Measurements from ENCODE around the gene RAD51B.

The RAD51B gene

DNA sequence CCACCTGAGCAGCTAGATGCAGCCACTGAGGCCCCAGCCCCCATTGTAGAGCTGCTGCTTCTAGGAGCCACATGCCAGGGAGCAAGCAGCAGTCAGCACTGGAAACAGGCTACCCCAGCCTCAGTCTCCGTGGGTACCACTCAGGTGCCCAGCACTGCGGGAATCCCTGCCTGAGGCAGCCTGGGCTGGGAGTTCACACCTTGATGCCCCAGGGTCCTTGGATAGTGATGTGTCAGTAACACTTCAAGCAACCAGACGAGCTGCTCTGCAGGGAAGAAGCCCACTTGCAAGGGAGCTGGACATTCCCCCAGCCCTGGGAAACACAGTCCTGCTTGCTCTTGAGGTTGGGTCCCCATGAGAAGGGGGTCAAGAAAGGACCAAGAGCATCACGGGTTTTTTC, 882.6 kb downstream of the RAD51B start:
- Histone ChIP-seq H3K36me3 (ENCODE audit: control insufficient read depth, insufficient read depth, low read length) (no peaks in the 10 kb centered on the region), H3K4me3 (replicated peaks; ENCODE audit: low read depth, low read length) (no peak overlapping the region), H3K27me3 (replicated peaks; ENCODE audit: control insufficient read depth, insufficient read depth, low read length) (no peaks in the 10 kb centered on the region)
- DNase-seq (ENCODE audit: extremely low read depth, insufficient read length), result no peak
- TF ChIP-seq, protein P1, sequence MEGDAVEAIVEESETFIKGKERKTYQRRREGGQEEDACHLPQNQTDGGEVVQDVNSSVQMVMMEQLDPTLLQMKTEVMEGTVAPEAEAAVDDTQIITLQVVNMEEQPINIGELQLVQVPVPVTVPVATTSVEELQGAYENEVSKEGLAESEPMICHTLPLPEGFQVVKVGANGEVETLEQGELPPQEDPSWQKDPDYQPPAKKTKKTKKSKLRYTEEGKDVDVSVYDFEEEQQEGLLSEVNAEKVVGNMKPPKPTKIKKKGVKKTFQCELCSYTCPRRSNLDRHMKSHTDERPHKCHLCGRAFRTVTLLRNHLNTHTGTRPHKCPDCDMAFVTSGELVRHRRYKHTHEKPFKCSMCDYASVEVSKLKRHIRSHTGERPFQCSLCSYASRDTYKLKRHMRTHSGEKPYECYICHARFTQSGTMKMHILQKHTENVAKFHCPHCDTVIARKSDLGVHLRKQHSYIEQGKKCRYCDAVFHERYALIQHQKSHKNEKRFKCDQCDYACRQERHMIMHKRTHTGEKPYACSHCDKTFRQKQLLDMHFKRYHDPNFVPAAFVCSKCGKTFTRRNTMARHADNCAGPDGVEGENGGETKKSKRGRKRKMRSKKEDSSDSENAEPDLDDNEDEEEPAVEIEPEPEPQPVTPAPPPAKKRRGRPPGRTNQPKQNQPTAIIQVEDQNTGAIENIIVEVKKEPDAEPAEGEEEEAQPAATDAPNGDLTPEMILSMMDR (IDR thresholded peaks at IDR 0.05; ENCODE audit: insufficient read depth, low read length, poor library complexity, severe bottlenecking), result no peak

DNA sequence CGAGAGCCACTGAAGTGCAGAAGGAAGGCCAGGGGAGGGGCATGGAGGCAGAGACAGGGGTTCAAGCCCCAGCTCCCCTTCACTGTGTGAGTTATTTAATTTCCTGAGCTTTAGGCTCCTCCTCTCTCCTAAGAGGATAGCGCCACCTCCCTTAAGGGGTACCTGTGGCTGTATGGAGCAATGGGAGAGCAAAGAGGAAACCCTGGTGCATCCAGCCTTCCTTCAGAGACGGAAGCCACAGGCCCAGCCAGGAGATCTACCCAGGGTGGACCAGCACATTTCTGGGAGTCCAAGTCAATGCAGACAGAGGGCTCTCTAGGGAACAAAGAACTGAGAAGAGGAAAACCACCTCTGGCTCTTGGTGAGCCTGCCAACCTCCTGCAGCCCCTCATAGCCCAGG, 883.0 kb downstream of the RAD51B start:
- H3K27me3 ChIP-seq (replicated peaks; ENCODE audit: control insufficient read depth, insufficient read depth, low read length), result no peaks in the 10 kb centered on the region
- H3K4me3 ChIP-seq (replicated peaks; ENCODE audit: low read depth, low read length), result no peak overlapping the region
- TF ChIP-seq, protein P1 (IDR thresholded peaks at IDR 0.05; ENCODE audit: insufficient read depth, low read length, poor library complexity, severe bottlenecking), result no peak
- H3K36me3 ChIP-seq (ENCODE audit: control insufficient read depth, insufficient read depth, low read length), result no peaks in the 10 kb centered on the region
- no peak for DNase-seq (ENCODE audit: extremely low read depth, insufficient read length)

DNA sequence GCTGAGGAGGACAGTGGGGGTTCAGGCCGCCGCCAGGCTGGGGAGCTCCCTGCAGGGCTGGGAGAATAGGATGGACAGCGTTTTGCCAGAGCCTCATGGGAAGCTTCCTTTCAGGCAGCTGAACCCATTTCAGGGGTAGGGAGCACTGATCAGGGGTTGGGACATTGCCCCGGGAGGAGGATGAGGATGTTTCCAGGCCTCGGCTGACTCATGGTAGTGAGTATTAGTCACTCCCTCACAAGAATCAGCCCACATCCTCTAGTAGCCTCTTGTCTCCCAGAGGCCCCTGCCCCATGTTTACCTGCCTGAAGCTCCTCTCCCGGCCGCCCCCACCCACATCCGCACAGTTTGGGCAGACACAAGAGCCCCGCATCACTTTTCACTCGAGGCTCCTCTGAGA, 883.5 kb downstream of the RAD51B start:
- no peak for DNase-seq (ENCODE audit: extremely low read depth, insufficient read length)
- H3K4me3 ChIP-seq (replicated peaks; ENCODE audit: low read depth, low read length), result no peak overlapping the region
- H3K36me3 ChIP-seq (ENCODE audit: control insufficient read depth, insufficient read depth, low read length), result no peaks in the 10 kb centered on the region
- TF ChIP-seq, protein P1 (IDR thresholded peaks at IDR 0.05; ENCODE audit: insufficient read depth, low read length, poor library complexity, severe bottlenecking), result no peak
- no peaks in the 10 kb centered on the region for H3K27me3 ChIP-seq (replicated peaks; ENCODE audit: control insufficient read depth, insufficient read depth, low read length)

DNA sequence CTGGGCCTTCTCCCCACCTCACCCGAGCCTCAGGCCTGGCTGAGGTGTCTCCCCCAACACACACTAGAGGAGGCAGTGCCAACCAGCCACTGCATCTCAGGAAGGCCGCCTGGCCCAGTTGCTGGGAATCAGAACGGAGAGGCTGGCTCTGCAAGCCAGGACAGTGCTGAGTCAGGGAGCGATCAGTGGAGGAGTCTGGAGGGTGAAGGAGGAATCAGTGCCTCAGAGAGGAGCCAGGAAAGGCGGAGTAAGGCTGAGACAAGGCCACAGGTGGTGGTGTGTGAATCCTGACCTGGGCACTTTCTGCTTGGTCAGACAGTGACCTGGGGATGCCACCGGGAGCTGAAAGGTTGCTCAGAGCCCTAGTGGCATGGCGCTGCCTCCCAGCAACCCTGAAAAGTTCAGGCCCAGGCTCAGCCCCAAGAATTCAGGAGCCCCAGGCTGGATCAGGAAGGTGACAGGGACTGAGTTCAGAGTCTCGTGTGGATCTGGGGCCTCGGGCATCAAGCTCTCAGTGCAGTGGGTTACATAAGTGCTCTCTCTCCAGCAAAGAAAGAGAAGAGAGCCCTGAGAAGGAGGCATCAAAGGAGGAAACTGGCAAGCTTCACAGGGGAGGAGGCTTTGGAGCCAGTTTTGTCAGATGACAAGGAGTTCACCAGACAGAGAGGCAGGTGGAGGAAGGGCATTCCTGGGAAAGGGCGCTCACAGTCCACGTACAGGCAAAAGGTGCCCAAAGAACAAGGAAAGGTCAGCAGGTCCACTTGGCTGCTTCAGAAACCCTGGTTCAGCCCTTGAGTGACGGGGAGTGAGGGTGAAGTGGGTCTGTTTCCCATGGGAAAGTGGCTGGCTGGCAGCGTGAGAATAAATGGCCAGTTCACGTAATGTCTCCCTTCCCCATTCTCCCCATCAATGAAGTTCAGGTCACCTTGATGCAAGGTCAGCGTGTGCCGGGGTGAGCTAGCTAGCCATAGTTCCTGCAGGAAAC, 885.4 kb downstream of the RAD51B start:
- TF ChIP-seq, protein P1 (IDR thresholded peaks at IDR 0.05; ENCODE audit: insufficient read depth, low read length, poor library complexity, severe bottlenecking), result no peak
- no peak overlapping the region for H3K4me3 ChIP-seq (replicated peaks; ENCODE audit: low read depth, low read length)
- no peaks in the 10 kb centered on the region for H3K36me3 ChIP-seq (ENCODE audit: control insufficient read depth, insufficient read depth, low read length)
- H3K27me3 ChIP-seq (replicated peaks; ENCODE audit: control insufficient read depth, insufficient read depth, low read length), result no peaks in the 10 kb centered on the region
- DNase-seq (ENCODE audit: extremely low read depth, insufficient read length), result no peak

DNA sequence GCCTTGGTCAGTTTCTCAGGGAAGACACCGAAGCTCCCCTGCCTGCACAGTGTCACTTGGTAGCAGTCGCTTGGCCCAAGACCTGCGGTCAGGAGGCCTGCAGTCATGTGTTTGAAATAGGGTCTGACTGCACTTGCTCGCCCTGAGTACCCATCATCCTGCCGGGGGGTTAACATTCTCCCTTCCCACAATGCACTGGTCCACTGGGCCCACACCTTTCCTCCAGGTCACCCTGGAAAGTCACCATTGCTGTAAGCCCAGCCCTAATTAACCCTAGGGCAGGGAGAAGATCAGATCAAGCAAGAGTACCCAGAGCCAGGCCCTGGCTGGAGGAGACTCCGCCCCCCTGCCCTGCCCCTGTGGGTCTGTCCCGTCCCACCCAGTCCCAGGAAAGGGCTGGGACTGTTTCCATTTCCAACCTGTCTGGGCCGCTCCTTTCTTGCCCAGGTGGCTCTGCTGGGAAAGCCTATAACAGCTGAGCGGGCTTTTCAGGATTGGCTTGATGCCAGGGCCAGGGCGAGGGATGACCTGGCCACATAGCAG, 886.2 kb downstream of the RAD51B start:
- no peak for DNase-seq (ENCODE audit: extremely low read depth, insufficient read length)
- H3K27me3 ChIP-seq (replicated peaks; ENCODE audit: control insufficient read depth, insufficient read depth, low read length), result no peaks in the 10 kb centered on the region
- TF ChIP-seq, protein P1 (IDR thresholded peaks at IDR 0.05; ENCODE audit: insufficient read depth, low read length, poor library complexity, severe bottlenecking), result no peak
- H3K36me3 ChIP-seq (ENCODE audit: control insufficient read depth, insufficient read depth, low read length), result no peaks in the 10 kb centered on the region
- H3K4me3 ChIP-seq (replicated peaks; ENCODE audit: low read depth, low read length), result no peak overlapping the region
